DOHH2 (cell line): ENCODE measurements around the gene SLC27A4.

ENCODE experiments used
- CTCF ChIP-seq: fragments of 200-600 bp; sonication (generic); IDR thresholded peaks from one replicate; pipeline ENCODE4 v1.5.1; 2014; ENCODE audit warnings: antibody characterized with exemption, mild to moderate bottlenecking, low read depth, low read length; ENCODE audit not compliant: poor library complexity, severe bottlenecking
- EZH2phosphoT487 ChIP-seq: fragments of 200-600 bp; sonication (generic); IDR thresholded peaks from 2 replicates; pipeline ENCODE4 v1.6.1; 2017; ENCODE audit warnings: borderline replicate concordance, mild to moderate bottlenecking, antibody characterized with exemption, low read length, moderate library complexity, mixed read lengths

GRCh38 chr9:128333451-128333869 lies 6.9 kb upstream of the SLC27A4 start:
- TF ChIP-seq CTCF (no peak), EZH2phosphoT487 (no peak)
